Calu3 (cell line): ENCODE measurements around the gene ZNF484. TPM values are rescaled to one million over a fixed set of nuclear protein-coding genes. Genes with fewer than 3 reads are reported as not detected.
"Not testable (repeated sequence)": the region's sequence is repeated elsewhere in the genome, so short reads cannot be mapped to it uniquely, and the experiment has no call there.

Source experiments
- BruUV-seq: library from RNA; stranded (reverse); fragments of 400-500 nt; replicated peaks from 2 replicates; lab custom pipeline; 2021; lab: Mats Ljungman, UMichigan
- CTCF ChIA-PET: fragments of 300-600 bp; sonication (Branson Sonifier 250); formaldehyde crosslinking; loops from one replicate; lab custom pipeline; 2022; ENCODE audit warnings: antibody characterized with exemption; lab: Charles Lee
- DNase-seq: peaks from one replicate; pipeline ENCODE4 v3.0.0; 2022
- H3K27ac Mint-ChIP-seq: one replicate; pipeline ENCODE4 v1.8.0; 2022; ENCODE audit warnings: mixed read lengths; ENCODE audit not compliant: unreplicated experiment
- H3K27me3 Mint-ChIP-seq: one replicate; pipeline ENCODE4 v1.8.0; 2022; ENCODE audit warnings: mixed read lengths; ENCODE audit not compliant: unreplicated experiment
- H3K36me3 Mint-ChIP-seq: one replicate; pipeline ENCODE4 v1.8.0; 2022; ENCODE audit warnings: mild to moderate bottlenecking, moderate library complexity, mixed read lengths; ENCODE audit not compliant: insufficient read depth, unreplicated experiment
- H3K4me1 Mint-ChIP-seq: one replicate; pipeline ENCODE4 v1.8.0; 2022; ENCODE audit warnings: mild to moderate bottlenecking, low read depth, mixed read lengths; ENCODE audit not compliant: unreplicated experiment
- H3K4me3 Mint-ChIP-seq: one replicate; pipeline ENCODE4 v1.8.0; 2022; ENCODE audit warnings: mild to moderate bottlenecking, low read depth, moderate library complexity, mixed read lengths; ENCODE audit not compliant: unreplicated experiment
- H3K9me3 Mint-ChIP-seq: one replicate; pipeline ENCODE4 v1.8.0; 2022; ENCODE audit warnings: low read depth, mixed read lengths; ENCODE audit not compliant: unreplicated experiment
- intact Hi-C: fragments of 100-400 bp; cut with micrococcal nuclease; formaldehyde crosslinking; loops from one replicate; pipeline ENCODE4 v1.10.0; 2022; ENCODE audit not compliant: unreplicated experiment
- total RNA-seq: library from RNA; stranded (reverse); gene quantifications from 2 replicates; pipeline ENCODE4 v1.2.3, GENCODE V29; 2022
- TF ChIP-seq, protein P1 (sequence below): fragments of 200-600 bp; IDR thresholded peaks from one replicate; pipeline ENCODE4 v1.8.0; 2022; ENCODE audit warnings: antibody characterized with exemption; ENCODE audit not compliant: unreplicated experiment

ZNF484 gene
- total RNA-seq, 1 experiment from 2014 or later = 6.3 TPM

DNA sequence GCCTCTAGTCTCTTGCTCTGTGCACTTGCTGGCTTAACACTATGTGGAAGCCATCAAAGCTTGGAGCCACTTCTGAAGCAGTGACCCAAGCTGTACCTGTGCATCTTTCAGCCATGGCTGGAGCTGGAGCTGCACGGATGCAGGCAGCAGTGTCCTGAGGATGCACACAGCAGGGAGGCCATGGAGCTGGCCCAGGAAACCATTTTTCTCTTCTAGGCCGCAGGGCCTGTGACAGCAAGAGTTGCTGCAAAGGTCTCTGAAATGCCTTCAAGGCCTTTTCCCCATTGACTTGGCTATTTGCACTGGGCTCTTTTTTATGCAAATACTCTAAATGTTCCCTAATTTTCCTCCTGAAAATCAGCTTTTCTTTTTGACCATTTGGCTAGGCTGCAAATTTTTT is 12.9 kb upstream of the ZNF484 start:
- no TSS peak for BruUV-seq
- TF ChIP-seq, protein P1, sequence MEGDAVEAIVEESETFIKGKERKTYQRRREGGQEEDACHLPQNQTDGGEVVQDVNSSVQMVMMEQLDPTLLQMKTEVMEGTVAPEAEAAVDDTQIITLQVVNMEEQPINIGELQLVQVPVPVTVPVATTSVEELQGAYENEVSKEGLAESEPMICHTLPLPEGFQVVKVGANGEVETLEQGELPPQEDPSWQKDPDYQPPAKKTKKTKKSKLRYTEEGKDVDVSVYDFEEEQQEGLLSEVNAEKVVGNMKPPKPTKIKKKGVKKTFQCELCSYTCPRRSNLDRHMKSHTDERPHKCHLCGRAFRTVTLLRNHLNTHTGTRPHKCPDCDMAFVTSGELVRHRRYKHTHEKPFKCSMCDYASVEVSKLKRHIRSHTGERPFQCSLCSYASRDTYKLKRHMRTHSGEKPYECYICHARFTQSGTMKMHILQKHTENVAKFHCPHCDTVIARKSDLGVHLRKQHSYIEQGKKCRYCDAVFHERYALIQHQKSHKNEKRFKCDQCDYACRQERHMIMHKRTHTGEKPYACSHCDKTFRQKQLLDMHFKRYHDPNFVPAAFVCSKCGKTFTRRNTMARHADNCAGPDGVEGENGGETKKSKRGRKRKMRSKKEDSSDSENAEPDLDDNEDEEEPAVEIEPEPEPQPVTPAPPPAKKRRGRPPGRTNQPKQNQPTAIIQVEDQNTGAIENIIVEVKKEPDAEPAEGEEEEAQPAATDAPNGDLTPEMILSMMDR = no peak
- no peaks in the 10 kb centered on the region for H3K36me3 Mint-ChIP-seq
- no peak for DNase-seq
- peaks cover 37% of the 10 kb centered on the region for H3K27me3 Mint-ChIP-seq
- H3K4me1 Mint-ChIP-seq = no peaks in the 10 kb centered on the region
- no peaks in the 10 kb centered on the region for H3K9me3 Mint-ChIP-seq
- no peak overlapping the region for H3K27ac Mint-ChIP-seq
- no peak overlapping the region for H3K4me3 Mint-ChIP-seq
- intact Hi-C loops = no loop called here
- CTCF ChIA-PET = no interaction called here

DNA sequence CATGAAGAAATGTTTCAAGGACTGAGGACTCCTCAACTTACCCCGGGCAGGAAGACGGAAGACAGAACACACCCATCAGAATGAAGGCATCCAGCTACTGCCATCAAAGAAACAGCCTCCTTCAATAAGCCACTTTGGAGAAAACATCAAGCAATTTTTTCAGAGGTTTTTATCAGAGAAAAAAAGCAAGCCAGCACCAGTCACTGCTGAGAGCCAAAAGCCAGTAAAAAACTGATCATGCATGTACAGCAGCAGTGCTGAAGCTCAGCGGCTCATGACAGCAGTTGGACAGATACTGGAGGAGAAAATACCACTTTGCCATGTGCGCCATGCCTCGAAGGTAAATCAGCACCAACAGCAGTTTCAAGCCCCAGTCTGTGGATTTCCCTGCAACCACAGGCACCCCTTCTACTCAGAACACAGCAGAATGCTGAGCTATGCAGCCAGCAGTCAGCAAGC is 10.1 kb upstream of the ZNF484 start:
- TF ChIP-seq, protein P1 = no peak
- CTCF ChIA-PET = no interaction called here
- H3K4me3 Mint-ChIP-seq = no peak overlapping the region
- H3K9me3 Mint-ChIP-seq = no peaks in the 10 kb centered on the region
- DNase-seq = no peak
- H3K36me3 Mint-ChIP-seq = no peaks in the 10 kb centered on the region
- BruUV-seq = no TSS peak
- H3K27ac Mint-ChIP-seq = no peak overlapping the region
- peaks cover 51% of the 10 kb centered on the region for H3K27me3 Mint-ChIP-seq
- no peaks in the 10 kb centered on the region for H3K4me1 Mint-ChIP-seq
- intact Hi-C loops = no loop called here

DNA sequence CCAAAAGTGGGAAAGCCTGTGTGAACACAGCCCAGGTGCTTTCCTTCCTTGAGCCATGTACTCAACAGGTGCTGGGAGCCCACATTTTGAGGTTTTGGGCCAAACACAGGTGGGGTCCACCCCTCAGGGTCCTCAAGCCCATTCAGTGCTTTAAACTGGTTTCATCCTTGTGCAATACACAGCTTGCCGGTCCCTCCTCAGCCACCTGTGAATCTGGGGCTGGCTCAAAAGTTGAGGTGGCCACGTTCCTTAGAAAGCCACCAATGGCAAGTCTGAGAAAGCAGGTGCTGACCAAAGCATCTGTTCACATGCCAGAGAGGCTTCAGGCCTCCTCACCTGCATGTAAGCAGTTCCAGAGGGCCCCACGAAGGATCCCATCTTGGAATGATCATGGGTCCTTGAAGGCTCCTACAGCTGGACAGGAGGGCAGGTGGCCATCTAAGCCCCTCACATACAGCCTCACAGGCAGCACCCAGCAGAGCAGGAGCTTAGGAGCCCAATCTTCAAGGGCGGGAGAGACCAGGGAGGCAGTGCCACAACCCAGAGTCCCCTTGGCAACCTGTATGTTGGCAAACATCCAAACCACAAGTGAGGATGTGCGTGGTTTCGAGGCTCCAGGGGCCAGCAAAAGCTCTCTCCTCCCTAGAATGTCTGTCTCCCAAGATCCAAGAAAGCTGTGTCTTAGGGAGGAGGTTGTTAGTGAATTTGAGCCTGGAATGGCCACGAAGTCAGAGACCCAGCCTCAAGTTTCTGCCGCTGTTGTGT is 9.2 kb upstream of the ZNF484 start:
- H3K27ac Mint-ChIP-seq, H3K9me3 Mint-ChIP-seq, H3K4me1 Mint-ChIP-seq, H3K4me3 Mint-ChIP-seq, BruUV-seq, H3K36me3 Mint-ChIP-seq, CTCF ChIA-PET, DNase-seq, intact Hi-C loops: not testable (repeated sequence)
- H3K27me3 Mint-ChIP-seq = peaks cover 51% of the 10 kb centered on the region

DNA sequence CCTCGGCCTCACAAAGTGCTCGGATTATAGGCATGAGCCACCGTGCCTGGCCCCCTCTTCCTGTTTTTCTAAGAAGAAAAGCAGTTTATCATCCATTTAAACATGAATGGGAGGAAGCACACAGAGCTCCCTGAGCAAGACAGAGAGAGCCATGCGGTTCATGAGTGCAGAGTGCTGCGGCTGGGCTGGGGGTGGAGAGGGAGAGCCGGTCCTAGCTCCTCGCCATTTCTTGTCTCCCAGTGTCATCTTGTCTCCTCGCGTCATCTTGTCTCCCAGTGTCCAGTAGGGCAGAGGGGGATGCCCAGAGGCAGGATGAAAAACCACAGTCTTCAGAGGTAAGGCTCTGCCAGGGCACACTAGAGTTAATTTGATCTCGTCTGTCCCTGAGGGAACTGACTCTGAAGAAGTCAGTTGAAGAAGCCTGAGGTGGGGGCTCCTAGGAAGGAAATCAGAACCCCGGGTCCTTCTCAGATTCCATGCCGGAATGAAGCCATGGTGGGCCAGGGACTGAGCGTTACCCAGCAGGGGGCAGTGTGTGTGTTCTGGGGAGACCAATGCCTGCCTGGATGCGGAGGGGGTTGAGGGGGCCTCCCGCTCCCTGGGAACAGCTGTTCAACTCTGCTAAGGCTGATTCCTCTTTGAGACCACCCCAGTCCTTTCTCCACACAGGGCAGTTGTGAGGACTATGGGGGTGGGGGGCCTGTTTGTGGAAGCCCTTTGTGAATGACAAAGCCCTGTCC is 6.0 kb upstream of the ZNF484 start:
- H3K27ac Mint-ChIP-seq, H3K4me3 Mint-ChIP-seq, DNase-seq, H3K9me3 Mint-ChIP-seq, H3K4me1 Mint-ChIP-seq, CTCF ChIA-PET, intact Hi-C loops, BruUV-seq, H3K36me3 Mint-ChIP-seq: not testable (repeated sequence)
- H3K27me3 Mint-ChIP-seq = peaks cover 34% of the 10 kb centered on the region

DNA sequence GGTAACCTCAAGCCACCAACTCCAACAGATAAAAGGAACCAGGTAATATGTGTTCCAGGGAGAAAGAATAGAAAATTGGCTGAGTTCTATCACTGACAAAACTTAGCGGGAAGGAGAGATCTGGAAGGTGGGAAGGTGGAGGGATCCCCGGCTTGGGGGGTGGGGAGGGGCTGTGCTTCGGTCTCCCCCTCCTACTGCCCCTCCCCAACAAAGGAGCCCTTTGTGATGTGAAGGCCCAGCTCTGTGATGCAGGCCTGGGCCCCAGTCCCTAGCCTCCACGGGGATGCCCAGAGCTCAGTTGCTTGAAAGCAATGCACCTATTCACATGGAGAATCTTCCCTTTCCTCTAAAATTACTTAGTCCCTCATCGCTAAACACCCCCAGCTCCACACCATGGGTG is 4.4 kb upstream of the ZNF484 start:
- TF ChIP-seq, protein P1 = no peak
- Mint-ChIP-seq H3K36me3 (peaks cover 7% of the 10 kb centered on the region), H3K9me3 (no peaks in the 10 kb centered on the region), H3K27ac (no peak overlapping the region), H3K4me1 (peaks cover 11% of the 10 kb centered on the region), H3K27me3 (peaks cover 22% of the 10 kb centered on the region), H3K4me3 (no peak overlapping the region)
- BruUV-seq = no TSS peak
- CTCF ChIA-PET = interaction anchor here (0.7 kb wide), 1 partner anchor 67 kb away, joined by 7 read pairs; no protein-coding TSS in a partner anchor
- intact Hi-C loops = no loop called here
- DNase-seq = no peak
